Esophagus squamous epithelium (tissue), 5 donors: ENCODE results near the gene MAGI1. TPM values are rescaled to one million over a fixed set of nuclear protein-coding genes. Genes with fewer than 3 reads are reported as not detected.

Experiments used
- DNase-seq: peaks from one replicate; lab custom pipeline; 2025; lab: John Stamatoyannopoulos, UW
- H3K27ac ChIP-seq, 4 donors: fragments of 200-600 bp; sonication (generic); one replicate each; pipeline ENCODE4 v1.5.1; 2016 to 2019; ENCODE audit warnings: mild to moderate bottlenecking in 1 of 4
- H3K27me3 ChIP-seq, 4 donors: fragments of 200-600 bp; sonication (generic); 1 replicate in 3 of 4; 2 replicates in 1 of 4; pipeline versions ENCODE4 v1.5.1 to v1.6.0; 2017 to 2021; ENCODE audit warnings: antibody characterized with exemption in 1 of 4
- H3K36me3 ChIP-seq, 3 donors: fragments of 200-600 bp; sonication (generic); one replicate each; pipeline ENCODE4 v1.5.1; 2016 to 2019
- H3K4me1 ChIP-seq, 3 donors: fragments of 200-600 bp; sonication (generic); one replicate each; pipeline ENCODE4 v1.5.1; 2017 to 2019
- H3K4me3 ChIP-seq, 4 donors: fragments of 200-600 bp; sonication (generic); 1 replicate in 3 of 4; 2 replicates in 1 of 4; pipeline ENCODE4 v1.5.1; 2016 to 2019; ENCODE audit warnings: mild to moderate bottlenecking in 2 of 4, moderate library complexity in 1 of 4
- H3K9me3 ChIP-seq, 3 donors: fragments of 200-600 bp; sonication (generic); one replicate each; pipeline ENCODE4 v1.5.1; 2016 to 2019
- POLR2A ChIP-seq, 4 donors: fragments of 450-650 bp; IDR thresholded peaks; one replicate each; pipeline ENCODE4 v1.6.1; 2017; ENCODE audit warnings: antibody characterized with exemption in 4 of 4, mild to moderate bottlenecking in 4 of 4, moderate library complexity in 3 of 4
- WGBS, 2 donors: methylation state at CpG; one replicate each; pipeline ENCODE4 v1.1.5; 2018; 5-methylcytosine and 5-hydroxymethylcytosine counted together
- intact Hi-C: fragments of 100-400 bp; cut with DNase I; formaldehyde crosslinking; loops from one replicate; pipeline ENCODE4 v1.15.0; 2022
- total RNA-seq, 4 donors: library from RNA; depleted of rRNA; stranded (reverse); fragments of >200 nt; gene quantifications; one replicate each; pipeline ENCODE4 v1.1.0, GENCODE V29; 2016
- TF ChIP-seq, protein P1 (sequence below), 6 experiments: fragments of 450-650 bp in 4 of 6; fragments of 200-600 bp in 2 of 6; sonication (generic) in 2 of 6; IDR thresholded peaks; one replicate each; pipeline ENCODE4 v1.5.1; 2016 to 2019; ENCODE audit warnings: antibody characterized with exemption in 6 of 6, mild to moderate bottlenecking in 4 of 6, moderate library complexity in 4 of 6
- donor health status: DM: yes; HTN: yes; CAD: no.

MAGI1 gene
- total RNA-seq, 4 donors from 2014 or later, result 12.0 to 28.2 (median 21.1) TPM

DNA sequence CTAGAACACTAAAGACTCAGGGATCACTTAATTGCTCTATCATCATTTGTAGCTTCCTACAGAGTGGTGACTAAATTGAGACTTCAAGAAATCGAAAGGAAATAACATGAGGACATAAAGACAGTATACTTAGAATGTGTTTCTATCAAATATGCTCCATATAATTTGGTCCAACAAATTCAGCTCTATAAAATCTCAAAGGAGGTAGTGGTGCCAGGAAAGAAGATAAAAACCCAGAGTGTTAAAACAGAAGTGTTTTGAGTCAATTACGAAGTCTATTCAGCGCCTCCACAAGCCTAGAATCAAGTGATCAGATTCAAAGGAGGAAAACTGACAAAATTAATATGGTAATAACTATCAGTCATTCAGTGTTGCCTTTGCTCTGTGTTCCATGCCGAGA, 22.9 kb downstream of the MAGI1 start:
- Histone ChIP-seq H3K27ac (no peak overlapping the region), H3K9me3 (no peaks in the 10 kb centered on the region), H3K27me3 (no peaks in the 10 kb centered on the region), H3K4me1 (peaks cover 8 to 47% (median 8%) of the 10 kb centered on the region in 3 donors), H3K36me3 (no peaks in the 10 kb centered on the region), H3K4me3 (no peak overlapping the region)
- TF ChIP-seq, protein P1, sequence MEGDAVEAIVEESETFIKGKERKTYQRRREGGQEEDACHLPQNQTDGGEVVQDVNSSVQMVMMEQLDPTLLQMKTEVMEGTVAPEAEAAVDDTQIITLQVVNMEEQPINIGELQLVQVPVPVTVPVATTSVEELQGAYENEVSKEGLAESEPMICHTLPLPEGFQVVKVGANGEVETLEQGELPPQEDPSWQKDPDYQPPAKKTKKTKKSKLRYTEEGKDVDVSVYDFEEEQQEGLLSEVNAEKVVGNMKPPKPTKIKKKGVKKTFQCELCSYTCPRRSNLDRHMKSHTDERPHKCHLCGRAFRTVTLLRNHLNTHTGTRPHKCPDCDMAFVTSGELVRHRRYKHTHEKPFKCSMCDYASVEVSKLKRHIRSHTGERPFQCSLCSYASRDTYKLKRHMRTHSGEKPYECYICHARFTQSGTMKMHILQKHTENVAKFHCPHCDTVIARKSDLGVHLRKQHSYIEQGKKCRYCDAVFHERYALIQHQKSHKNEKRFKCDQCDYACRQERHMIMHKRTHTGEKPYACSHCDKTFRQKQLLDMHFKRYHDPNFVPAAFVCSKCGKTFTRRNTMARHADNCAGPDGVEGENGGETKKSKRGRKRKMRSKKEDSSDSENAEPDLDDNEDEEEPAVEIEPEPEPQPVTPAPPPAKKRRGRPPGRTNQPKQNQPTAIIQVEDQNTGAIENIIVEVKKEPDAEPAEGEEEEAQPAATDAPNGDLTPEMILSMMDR (IDR thresholded peaks at IDR 0.05), result no peak
- no peak for TF ChIP-seq POLR2A (IDR thresholded peaks at IDR 0.05)
- 87 to 88% methylated on average over 4 of the region's 4 CpGs for WGBS, 2 donors
- intact Hi-C loops, result no loop called here
- DNase-seq, result no peak

DNA sequence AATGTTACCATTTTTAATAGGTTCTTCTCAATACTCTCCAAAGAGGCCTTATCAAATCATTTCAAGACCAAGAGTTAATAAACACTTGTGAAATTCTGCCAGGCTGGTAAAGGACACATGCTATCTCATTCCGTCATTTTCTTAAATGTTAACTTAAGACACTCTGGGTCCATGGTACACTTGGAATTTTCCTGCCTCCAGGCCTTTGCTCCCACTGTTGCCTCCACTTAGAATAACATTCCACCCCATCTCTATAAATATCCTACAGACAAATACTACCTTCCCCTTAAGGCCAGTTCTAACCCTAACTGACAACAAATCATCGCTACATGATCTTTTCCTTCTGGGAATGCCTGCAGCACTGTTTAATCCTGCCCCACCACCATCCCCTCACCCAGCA, 24.1 kb downstream of the MAGI1 start:
- 83 to 89% methylated on average over 1 to 2 of the region's 2 CpGs for WGBS, 2 donors
- intact Hi-C loops, result no loop called here
- Histone ChIP-seq H3K9me3 (no peaks in the 10 kb centered on the region), H3K4me3 (no peak overlapping the region), H3K27ac (no peak overlapping the region), H3K27me3 (no peaks in the 10 kb centered on the region), H3K36me3 (no peaks in the 10 kb centered on the region), H3K4me1 (peaks cover 8 to 56% (median 13%) of the 10 kb centered on the region in 3 donors)
- DNase-seq, result no peak
- no peak for TF ChIP-seq POLR2A (IDR thresholded peaks at IDR 0.05)
- TF ChIP-seq, protein P1 (IDR thresholded peaks at IDR 0.05), result no peak

DNA sequence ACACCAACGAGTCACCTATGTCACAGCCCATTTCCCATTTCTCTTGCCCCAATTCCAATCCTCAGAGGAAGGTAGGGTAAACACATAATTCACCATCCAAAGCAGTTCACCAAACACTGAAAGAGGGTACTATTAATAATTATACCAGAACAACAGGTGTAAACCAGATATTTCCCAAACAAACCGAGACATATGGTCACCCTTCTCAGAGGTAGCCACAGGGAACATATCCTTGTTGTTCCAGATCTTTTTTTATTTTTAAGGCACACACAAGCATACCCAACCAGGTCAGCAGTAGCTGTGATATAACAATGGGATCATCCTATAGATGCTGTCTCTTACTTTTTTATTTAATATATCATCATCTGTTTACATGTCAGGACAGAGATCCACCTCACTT, 24.7 kb downstream of the MAGI1 start:
- intact Hi-C loops, result no loop called here

DNA sequence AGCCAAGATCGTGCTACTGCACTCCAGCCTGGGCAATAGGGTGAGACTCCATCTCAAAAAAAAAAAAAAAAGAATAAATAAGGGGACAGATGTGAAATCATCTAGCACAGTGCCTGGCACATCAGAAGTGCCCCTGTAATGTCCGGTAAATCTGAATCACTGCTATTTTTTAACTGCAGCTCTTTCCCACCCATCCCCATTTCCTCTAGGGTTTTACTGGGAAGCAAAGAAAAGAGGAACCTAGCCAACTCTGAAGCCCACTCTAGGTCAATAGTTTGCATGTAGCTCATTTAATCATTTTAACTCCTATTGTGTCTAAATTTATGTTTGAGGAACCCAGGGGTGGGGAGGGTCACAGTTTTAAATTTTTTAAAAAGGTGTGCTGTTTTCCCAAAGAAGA, 26.0 kb downstream of the MAGI1 start:
- Histone ChIP-seq H3K27me3 (no peaks in the 10 kb centered on the region), H3K36me3 (no peaks in the 10 kb centered on the region), H3K4me1 (peaks cover 0 to 39% (median 8%) of the 10 kb centered on the region in 3 donors), H3K4me3 (no peak overlapping the region), H3K27ac (no peak overlapping the region), H3K9me3 (no peaks in the 10 kb centered on the region)
- intact Hi-C loops, result no loop called here
- WGBS, 2 donors, result 75 to 81% methylated on average over 2 of the region's 2 CpGs
- no peak for TF ChIP-seq POLR2A (IDR thresholded peaks at IDR 0.05)
- TF ChIP-seq, protein P1 (IDR thresholded peaks at IDR 0.05), result no peak
- no peak for DNase-seq

More for the DNA sequence above, 24.7 kb downstream of the MAGI1 start:
- WGBS, 2 donors, result 73 to 85% methylated on average over 2 of the region's 2 CpGs
- no peak for DNase-seq
- H3K27me3 ChIP-seq, result no peaks in the 10 kb centered on the region
- H3K4me3 ChIP-seq, result no peak overlapping the region
- H3K27ac ChIP-seq, result no peak overlapping the region
- no peak for TF ChIP-seq POLR2A (IDR thresholded peaks at IDR 0.05)
- TF ChIP-seq, protein P1 (IDR thresholded peaks at IDR 0.05), result no peak
- H3K4me1 ChIP-seq, result peaks cover 8 to 52% (median 13%) of the 10 kb centered on the region in 3 donors
- H3K9me3 ChIP-seq, result no peaks in the 10 kb centered on the region
- H3K36me3 ChIP-seq, result no peaks in the 10 kb centered on the region

DNA sequence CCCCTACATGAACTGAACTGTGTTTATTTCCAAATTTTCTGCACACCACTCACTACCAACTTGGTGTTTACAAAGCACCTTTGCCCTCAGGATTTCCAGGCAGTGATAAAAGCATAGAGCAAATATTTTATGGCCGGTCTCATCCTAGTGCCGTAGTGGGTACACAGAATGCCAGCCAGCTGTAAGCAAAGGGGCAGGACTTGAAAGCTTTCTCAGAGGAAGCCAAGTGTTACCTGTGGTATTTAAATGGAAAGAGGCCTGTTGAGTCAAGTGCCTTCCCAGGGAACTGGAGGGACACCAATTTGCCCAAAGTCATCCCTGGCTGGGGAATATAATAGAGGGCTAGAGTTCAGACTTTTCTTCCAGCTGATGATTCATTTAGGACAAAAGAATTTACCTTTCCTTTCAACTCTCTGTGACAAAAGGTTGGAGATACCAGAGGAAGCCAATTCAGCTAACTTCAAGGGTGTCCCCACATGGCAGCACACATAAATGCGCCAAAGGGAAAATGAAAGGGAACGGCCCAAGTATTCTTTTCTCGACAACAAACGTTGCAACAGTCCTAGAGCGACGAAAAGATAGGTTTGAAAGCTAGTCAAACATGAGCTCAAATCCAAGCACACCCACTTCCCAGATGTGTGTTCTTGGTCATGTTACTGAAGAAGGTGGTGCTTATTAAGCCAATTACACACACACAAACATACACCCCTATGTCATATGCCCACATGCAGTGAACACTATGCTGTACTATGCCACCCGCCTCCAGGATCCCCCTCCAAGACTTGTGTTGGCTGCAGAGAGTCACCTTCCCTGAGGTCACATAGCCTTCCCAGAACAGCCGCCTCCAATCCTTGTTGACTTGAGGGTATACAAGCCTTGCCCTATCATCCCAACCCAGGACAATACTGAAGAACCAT, 27.7 kb downstream of the MAGI1 start:
- Histone ChIP-seq H3K4me3 (peak overlapping the region in 3 of 4 donors; percentile 9 to 39 (median 17)), H3K36me3 (no peaks in the 10 kb centered on the region), H3K4me1 (peaks cover 0 to 27% (median 8%) of the 10 kb centered on the region in 3 donors), H3K9me3 (no peaks in the 10 kb centered on the region), H3K27ac (peak overlapping the region; percentile 73 to 86 (median 78)), H3K27me3 (no peaks in the 10 kb centered on the region)
- no peak for DNase-seq
- WGBS, 2 donors, result 38 to 54% methylated on average over 7 to 10 of the region's 10 CpGs
- intact Hi-C loops, result no loop called here
- TF ChIP-seq POLR2A (IDR thresholded peaks at IDR 0.05), result no peak
- TF ChIP-seq, protein P1 (IDR thresholded peaks at IDR 0.05), result no peak
